GM19238 (cell line): ENCODE measurements around the gene XPR1.

Experiments used
- DNase-seq: peaks from one replicate; pipeline ENCODE4 v3.0.0; 2011; ENCODE audit warnings: low spot score; ENCODE audit not compliant: insufficient read length

Gene XPR1

GRCh38 chr1:180887841-180888240 is 256.0 kb downstream of the XPR1 start:
- no peak for DNase-seq

- DNase-seq = peak; percentile 27
Observed at GRCh38 chr1:180888870-180889269, 257.0 kb downstream of the XPR1 start.

DNA sequence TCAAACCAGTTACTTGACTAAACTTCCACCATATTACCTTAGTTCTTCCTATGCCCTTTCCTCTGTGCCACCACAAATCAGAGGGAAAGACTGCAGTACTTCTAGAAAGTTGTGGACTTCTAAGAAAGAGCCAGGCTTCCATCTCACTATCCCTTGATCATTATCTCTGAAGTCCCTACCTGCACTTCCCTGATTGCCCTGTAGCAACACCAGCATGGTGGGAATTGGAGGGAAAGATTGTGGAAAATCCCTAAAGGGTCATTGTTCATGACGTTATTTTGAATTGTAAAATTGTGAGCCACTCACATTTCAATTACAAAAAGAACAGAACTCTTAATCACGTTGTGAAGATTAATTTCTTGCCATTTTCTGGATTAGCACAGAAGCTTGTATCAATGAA is 257.5 kb downstream of the XPR1 start:
- DNase-seq = no peak

DNA sequence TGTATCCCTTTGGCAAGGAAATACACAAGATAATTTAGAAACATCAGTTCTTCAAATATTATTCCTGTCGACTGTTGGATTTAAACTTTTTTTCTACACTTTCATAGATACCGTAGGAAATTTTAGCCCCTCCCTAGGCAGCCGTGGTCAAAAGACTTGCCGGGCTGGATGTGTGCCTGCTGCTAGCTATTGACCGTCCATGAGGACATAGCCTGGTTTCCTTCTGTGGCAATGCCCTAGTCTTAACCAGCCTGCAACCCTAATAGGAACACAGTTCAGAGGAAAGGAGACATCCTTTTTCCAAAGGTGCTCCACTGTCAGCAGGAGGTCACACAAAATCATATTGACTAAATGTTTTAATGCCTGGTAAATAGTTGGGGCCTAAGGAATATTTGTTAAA is 260.4 kb downstream of the XPR1 start:
- no peak for DNase-seq

DNA sequence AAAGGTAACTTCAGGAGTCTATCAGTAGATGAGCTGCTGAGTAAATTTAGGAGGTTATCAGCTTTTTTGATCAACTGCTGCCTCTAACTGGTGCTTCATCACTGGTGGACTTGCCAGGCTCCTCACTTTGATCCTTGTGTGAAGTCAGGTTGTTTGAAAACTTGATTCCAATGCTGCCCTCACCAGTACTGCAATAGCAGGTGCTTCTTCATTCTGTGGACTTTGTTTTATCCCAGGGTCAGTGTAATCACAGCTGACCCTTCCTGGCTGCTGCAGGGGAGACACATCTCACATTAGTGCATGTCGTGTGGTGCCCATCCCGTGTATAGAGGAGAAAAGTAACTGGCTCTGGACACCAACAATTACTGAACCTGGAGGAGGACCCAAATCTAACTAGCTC is 260.9 kb downstream of the XPR1 start:
- DNase-seq = no peak

GRCh38 chr1:180893614-180894013 is 261.8 kb downstream of the XPR1 start:
- no peak for DNase-seq

- DNase-seq = no peak
Observed at GRCh38 chr1:180896161-180896560, 264.3 kb downstream of the XPR1 start.

DNA sequence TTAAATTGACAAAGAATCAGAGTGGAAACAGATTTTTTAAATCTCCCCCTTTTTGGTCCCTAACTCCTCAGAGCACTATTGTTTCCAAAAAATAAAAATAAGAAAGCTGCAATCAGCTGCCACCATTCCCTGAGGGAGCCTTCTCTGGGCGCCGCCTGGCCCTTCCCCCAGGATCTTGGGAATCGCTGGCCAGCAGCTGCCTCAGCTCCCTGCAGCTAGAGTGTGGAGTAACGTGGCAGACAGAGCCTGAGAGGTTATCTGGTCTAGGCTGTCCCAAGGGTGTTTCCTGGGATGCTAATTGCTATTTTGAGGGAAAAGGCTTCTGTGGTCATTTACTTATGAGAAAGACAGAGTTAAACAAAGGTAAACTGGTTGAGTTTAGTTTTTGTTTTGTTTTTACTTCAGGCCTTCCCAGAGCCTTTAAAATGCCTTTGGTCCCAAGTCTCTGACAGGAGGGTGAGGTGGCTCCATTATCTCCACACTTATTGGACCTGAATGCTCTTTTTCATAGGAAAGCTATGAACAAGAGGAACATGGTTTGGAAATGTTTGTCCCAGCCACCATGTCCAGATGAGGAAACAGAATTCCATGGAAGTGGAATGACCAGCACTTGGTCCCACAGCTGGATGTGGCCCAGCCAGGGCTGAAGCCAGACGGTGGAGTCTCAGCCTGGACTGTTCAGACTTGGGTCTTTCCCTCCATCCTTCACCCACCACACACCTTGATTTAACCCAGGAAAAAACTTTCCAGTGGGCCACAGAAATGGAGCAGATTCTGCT is 266.8 kb downstream of the XPR1 start:
- DNase-seq = no peak

- DNase-seq = no peak
Observed at GRCh38 chr1:180899262-180899661, 267.4 kb downstream of the XPR1 start.

GRCh38 chr1:180901076-180901990 is 269.5 kb downstream of the XPR1 start:
- DNase-seq = no peak

DNA sequence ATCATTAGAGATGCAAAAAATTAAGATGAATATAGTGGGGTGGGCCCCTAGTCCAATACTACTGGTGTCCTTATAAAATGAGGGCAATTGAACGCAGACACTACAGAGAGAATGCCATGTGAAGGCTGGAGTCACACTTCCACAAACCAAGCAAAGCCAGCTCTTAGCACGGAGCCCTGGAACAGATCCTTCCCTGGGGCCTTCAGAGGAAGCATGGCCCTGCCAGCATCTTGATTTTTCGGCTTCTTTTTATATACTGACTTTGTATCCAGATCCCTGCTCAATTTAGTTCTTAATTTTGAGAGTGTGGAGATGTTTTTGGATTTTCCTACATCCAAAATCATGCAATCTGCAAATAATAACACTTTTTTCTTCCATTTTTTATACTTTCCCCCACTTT is 270.7 kb downstream of the XPR1 start:
- DNase-seq = no peak

DNA sequence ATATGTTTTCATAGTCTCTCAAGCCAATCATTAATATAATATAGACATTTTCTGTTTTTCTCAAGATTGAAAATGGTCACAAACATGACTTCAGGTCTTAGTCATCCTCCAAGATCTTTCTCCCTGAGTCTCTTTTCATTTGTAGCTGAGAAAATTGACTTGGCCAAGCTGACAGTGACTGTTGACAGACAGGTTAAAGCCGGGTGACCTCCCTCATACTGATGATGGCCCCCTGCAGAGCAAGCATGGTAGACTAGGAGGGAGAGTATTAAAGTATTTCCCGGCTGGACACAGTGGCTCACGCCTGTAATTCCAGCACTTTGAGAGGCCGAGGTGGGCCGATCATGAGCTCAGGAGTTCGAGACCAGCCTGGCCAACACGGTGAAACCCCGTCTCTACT is 274.1 kb downstream of the XPR1 start:
- no peak for DNase-seq

DNA sequence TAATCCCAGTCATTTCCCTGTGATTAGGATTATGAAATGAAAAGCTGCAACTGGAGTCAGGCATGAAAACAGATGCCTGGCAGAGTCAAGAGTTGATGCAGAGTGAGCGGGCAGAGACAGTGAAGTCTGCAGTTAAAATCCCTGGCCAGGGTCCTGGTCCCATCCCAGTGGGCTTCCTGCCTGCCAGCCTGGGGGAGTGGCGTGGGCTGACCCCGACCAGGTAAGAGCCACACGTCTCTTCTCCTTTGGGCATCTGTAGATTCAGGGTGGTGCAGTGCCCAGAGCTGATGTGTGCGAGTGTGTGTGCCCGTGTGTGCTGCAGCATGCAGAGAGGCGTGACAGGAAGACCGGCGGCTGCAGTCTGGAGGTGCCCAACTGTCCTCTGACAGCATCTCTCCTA is 274.7 kb downstream of the XPR1 start:
- DNase-seq = no peak

- DNase-seq = no peak
Observed at GRCh38 chr1:180907313-180908055, 275.7 kb downstream of the XPR1 start.

DNA sequence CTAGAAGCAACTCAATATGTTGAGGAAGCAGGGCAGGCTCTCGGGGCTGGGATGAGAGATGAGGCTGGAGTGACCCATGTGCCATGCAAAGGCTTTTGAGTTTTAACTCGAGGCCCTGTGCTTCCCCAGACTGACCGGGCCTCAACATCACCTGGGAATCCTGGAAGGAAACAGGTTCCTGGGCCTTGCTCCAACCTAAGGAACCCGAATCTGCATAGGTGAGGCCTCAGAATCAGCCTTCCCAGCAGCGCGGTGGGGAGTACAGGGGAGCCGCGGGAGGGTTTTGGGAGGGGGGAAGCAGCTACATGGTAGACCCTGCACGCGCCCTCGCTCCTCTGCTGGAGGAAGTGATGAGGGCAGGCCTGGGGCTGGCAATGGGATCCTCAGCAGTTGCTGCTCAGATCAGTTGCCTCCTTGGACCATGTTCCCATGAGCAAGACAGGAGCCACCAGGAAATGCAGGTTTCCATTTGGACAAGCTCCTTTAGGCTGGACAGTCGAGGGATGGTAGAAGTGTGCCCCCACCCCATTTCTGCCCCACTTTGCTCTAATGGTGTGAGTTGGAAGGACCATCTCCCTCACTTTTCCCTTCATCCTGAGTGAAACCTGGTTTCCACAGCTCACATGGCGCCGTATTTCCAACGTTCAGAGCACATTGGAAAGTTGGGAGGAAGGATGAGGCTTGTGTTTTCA is 276.4 kb downstream of the XPR1 start:
- no peak for DNase-seq

DNA sequence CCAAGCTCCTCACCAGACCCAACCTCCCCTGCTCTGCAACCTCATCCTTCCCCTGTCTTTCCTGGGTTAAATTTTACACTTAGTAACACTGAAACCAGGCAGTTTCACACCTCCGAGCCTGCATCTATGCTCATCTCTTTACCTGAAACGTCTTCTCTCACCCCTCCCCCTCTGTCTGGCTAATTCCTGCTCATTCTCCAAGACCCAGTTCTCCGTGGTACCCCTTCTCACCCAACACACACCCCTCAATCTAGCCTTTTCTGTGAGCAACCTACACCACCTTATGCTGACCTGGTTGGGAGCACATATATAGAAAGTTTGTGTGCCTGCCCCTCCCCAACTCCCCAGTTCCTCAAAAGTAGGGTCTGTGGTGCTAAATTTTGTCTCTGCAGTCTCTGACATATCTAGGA is 277.2 kb downstream of the XPR1 start:
- no peak for DNase-seq

- DNase-seq = peak; percentile 59
Observed at GRCh38 chr1:180909462-180909976, 277.7 kb downstream of the XPR1 start.

GRCh38 chr1:180911640-180912191 is 279.9 kb downstream of the XPR1 start:
- no peak for DNase-seq

GRCh38 chr1:180912211-180912800 is 280.5 kb downstream of the XPR1 start:
- DNase-seq = no peak

- no peak for DNase-seq
Observed at GRCh38 chr1:180912801-180913565, 281.2 kb downstream of the XPR1 start, which contains the start of gene KIAA1614. Gene KIAA1614, plus strand, starts transcription at chr1:180912897. Its CDS starts 347 bp downstream, at chr1:180913244.
